ENCODE measurements around the gene MED8. TPM values are rescaled to one million over a fixed set of nuclear protein-coding genes. Genes with fewer than 3 reads are reported as not detected.
A peak's percentile ranks its signal among the peaks of the same experiment; 100 is the strongest.

MED8 gene
- total and polyA plus RNA-seq, 2 of the 4 experiments (the other 2 are of a cell fraction) = 61.1 to 120 TPM

GRCh38 chr1:43414634-43415223, 25.1 kb upstream of the MED8 start:
- no TSS peak for BruUV-seq (replicated peaks)
- Histone ChIP-seq H3K4me2 (ENCODE audit: low read depth, low read length) (no peak overlapping the region), H3K18ac (ENCODE audit: low read depth, low read length) (no peak overlapping the region), H2AFZ (replicated peaks; ENCODE audit: low read length, poor library complexity) (no peak overlapping the region), H3K4me1 (ENCODE audit: control insufficient read depth, insufficient read depth, low read length) (no peaks in the 10 kb centered on the region), H3K9me1 (ENCODE audit: insufficient read depth, low read length) (no peaks in the 10 kb centered on the region), H3K14ac (replicated peaks; ENCODE audit: low read depth, low read length) (no peak overlapping the region), H2AK9ac (replicated peaks; ENCODE audit: low read depth, low read length, poor library complexity) (no peak overlapping the region), H2BK15ac (ENCODE audit: low read depth, low read length) (no peak overlapping the region), H4K8ac (ENCODE audit: low read depth in 2 of 2, low read length in 2 of 2) (no peak overlapping the region), H2BK20ac (ENCODE audit: low read depth, low read length) (no peak overlapping the region), H3K36me3 (ENCODE audit: control insufficient read depth, insufficient read depth, low read length) (peaks cover 35% of the 10 kb centered on the region), H3K9ac (ENCODE audit: low read depth, low read length) (no peak overlapping the region), H3K4me3 (ENCODE audit: insufficient read depth, low read depth, low read length) (no peak overlapping the region), H3K27ac (ENCODE audit: insufficient read depth, low read length) (no peak overlapping the region), H3K9me3 (ENCODE audit: control insufficient read depth, insufficient read depth, low read length) (no peaks in the 10 kb centered on the region), H2BK5ac (ENCODE audit: low read depth, low read length, poor library complexity, severe bottlenecking) (no peak overlapping the region), H3K79me1 (ENCODE audit: low read depth in 1 of 2, low read length in 2 of 2) (peaks cover 0 to 6% of the 10 kb centered on the region in 2 experiments; a peak in 2 of 4 replicates), H3K4ac (ENCODE audit: low read depth, low read length) (no peak overlapping the region), H3K56ac (ENCODE audit: extremely low read depth, insufficient read depth, low read length) (no peak overlapping the region), H2AK5ac (ENCODE audit: low read depth, low read length) (no peak overlapping the region), H3K27me3 (ENCODE audit: control insufficient read depth, insufficient read depth, low read length) (no peaks in the 10 kb centered on the region), H3K23ac (ENCODE audit: low read depth, low read length) (no peak overlapping the region), H4K5ac (ENCODE audit: low read depth, low read length) (no peak overlapping the region), H2BK120ac (ENCODE audit: low read depth, low read length) (no peak overlapping the region), H4K20me1 (ENCODE audit: insufficient read depth, low read length) (no peaks in the 10 kb centered on the region), H4K91ac (ENCODE audit: insufficient read depth, low read depth, low read length) (no peak overlapping the region)
- TF ChIP-seq SMC3 (IDR thresholded peaks at IDR 0.05; ENCODE audit: low read depth, low read length) (peak; percentile 84), RFX5 (IDR thresholded peaks at IDR 0.05; ENCODE audit: low read depth, low read length) (no peak), MXI1 (IDR thresholded peaks at IDR 0.05; ENCODE audit: borderline replicate concordance, low read depth, low read length) (no peak), RAD21 (IDR thresholded peaks at IDR 0.05; ENCODE audit: low read length) (peak; percentile 83), CHD1 (IDR thresholded peaks at IDR 0.05; ENCODE audit: low read depth, low read length) (no peak), CTCF (conservative IDR thresholded peaks at IDR 0.05; ENCODE audit: low read depth, low read length) (peak; percentile 66)
- TF ChIP-seq, protein P1, sequence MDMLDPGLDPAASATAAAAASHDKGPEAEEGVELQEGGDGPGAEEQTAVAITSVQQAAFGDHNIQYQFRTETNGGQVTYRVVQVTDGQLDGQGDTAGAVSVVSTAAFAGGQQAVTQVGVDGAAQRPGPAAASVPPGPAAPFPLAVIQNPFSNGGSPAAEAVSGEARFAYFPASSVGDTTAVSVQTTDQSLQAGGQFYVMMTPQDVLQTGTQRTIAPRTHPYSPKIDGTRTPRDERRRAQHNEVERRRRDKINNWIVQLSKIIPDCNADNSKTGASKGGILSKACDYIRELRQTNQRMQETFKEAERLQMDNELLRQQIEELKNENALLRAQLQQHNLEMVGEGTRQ (IDR thresholded peaks at IDR 0.05; ENCODE audit: low read depth, low read length) = no peak
- POLR2A ChIA-PET (ENCODE audit: unreplicated experiment) = no interaction called here
- dilution Hi-C loops (cut with HindIII; ENCODE audit: low sequenced_read_pairs, unreplicated experiment) = no loop called here
- in situ Hi-C loops (cut with MboI; ENCODE audit: low sequenced_read_pairs) = loop anchor here (5.0 to 25.0 kb wide), 2 partner anchors 187 to 502 kb away; no protein-coding TSS in a partner anchor
- DNase-seq = peak; percentile 52
- WGBS, 2 experiments (ENCODE audit: extremely low coverage in 2 of 2, insufficient read length in 1 of 2) = 74% methylated on average over 3 of the region's 5 CpGs; no CpG with 5 or more reads in 1 of the 2 experiments
- intact Hi-C loops (cut with micrococcal nuclease) = loop anchor here (1.0 to 5.0 kb wide), 3 partner anchors 176 to 502 kb away; no protein-coding TSS in a partner anchor
- ATAC-seq (ENCODE audit: low read depth) = peak; percentile 88
- CTCF ChIA-PET = interaction anchor here (0.6 to 0.8 kb wide), 3 partner anchors 9 to 190 kb away, joined by 3 to 10 read pairs (median 4); no protein-coding TSS in a partner anchor

Data from IMR-90 (cell line).